Measurements from ENCODE around the gene CPA4. TPM values are rescaled to one million over a fixed set of nuclear protein-coding genes. Genes with fewer than 3 reads are reported as not detected.

Gene CPA4
- total RNA-seq, 1 donor from 2014 or later, result 10.3 TPM

GRCh38 chr7:130359276-130359857 is 66.4 kb downstream of the CPA4 start:
- no peak for TF ChIP-seq CTCF (IDR thresholded peaks at IDR 0.05)
- H3K27ac Mint-ChIP-seq (ENCODE audit: unreplicated experiment), result no peak overlapping the region
- DNase-seq (ENCODE audit: low spot score), result peak; percentile 50

GRCh38 chr7:130360518-130360917 is 67.6 kb downstream of the CPA4 start:
- no peaks in the 10 kb centered on the region for H3K27me3 Mint-ChIP-seq (ENCODE audit: low read depth)
- peaks cover 46% of the 10 kb centered on the region for H3K4me1 Mint-ChIP-seq (ENCODE audit: low read depth)
- no peak overlapping the region for H3K4me3 Mint-ChIP-seq (ENCODE audit: unreplicated experiment)
- no peak overlapping the region for H3K27ac Mint-ChIP-seq (ENCODE audit: unreplicated experiment)
- TF ChIP-seq CTCF (IDR thresholded peaks at IDR 0.05), result no peak
- H3K9me3 Mint-ChIP-seq (ENCODE audit: low read depth), result peaks cover 19% of the 10 kb centered on the region
- no peak for DNase-seq (ENCODE audit: low spot score)
- H3K36me3 Mint-ChIP-seq (ENCODE audit: low read depth), result peaks cover 9% of the 10 kb centered on the region

More at GRCh38 chr7:130359276-130359857, 66.4 kb downstream of the CPA4 start:
- Mint-ChIP-seq H3K4me3 (ENCODE audit: unreplicated experiment) (no peak overlapping the region), H3K27me3 (ENCODE audit: low read depth) (no peaks in the 10 kb centered on the region), H3K9me3 (ENCODE audit: low read depth) (peaks cover 19% of the 10 kb centered on the region), H3K36me3 (ENCODE audit: low read depth) (peaks cover 9% of the 10 kb centered on the region), H3K4me1 (ENCODE audit: low read depth) (peaks cover 45% of the 10 kb centered on the region)

DNA sequence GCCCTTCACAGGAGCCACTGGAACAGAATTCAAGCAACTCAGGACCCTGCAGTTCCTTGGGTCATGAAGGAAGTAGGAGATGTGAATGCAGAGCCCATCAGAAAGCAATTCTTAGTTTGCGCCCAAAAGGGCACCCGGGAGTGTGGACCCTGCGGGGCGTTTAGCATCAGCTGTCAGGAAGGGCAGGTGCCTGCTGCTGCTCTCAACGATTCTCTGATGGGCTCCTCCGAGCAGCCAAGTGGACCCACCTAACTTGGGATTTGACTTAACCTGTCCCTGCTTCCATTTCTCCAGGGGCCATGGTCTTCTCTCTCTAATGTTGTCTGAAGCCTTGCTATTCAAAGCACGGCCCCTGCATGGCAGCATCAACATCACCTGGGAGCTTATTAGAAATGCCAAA is 68.7 kb downstream of the CPA4 start:
- no peak overlapping the region for H3K27ac Mint-ChIP-seq (ENCODE audit: unreplicated experiment)
- peaks cover 19% of the 10 kb centered on the region for H3K9me3 Mint-ChIP-seq (ENCODE audit: low read depth)
- H3K4me3 Mint-ChIP-seq (ENCODE audit: unreplicated experiment), result no peak overlapping the region
- H3K4me1 Mint-ChIP-seq (ENCODE audit: low read depth), result peaks cover 42% of the 10 kb centered on the region
- peaks cover 9% of the 10 kb centered on the region for H3K36me3 Mint-ChIP-seq (ENCODE audit: low read depth)
- no peaks in the 10 kb centered on the region for H3K27me3 Mint-ChIP-seq (ENCODE audit: low read depth)
- DNase-seq (ENCODE audit: low spot score), result peak; percentile 63
- no peak for TF ChIP-seq CTCF (IDR thresholded peaks at IDR 0.05)

GRCh38 chr7:130362251-130362816 is 69.4 kb downstream of the CPA4 start:
- Mint-ChIP-seq H3K9me3 (ENCODE audit: low read depth) (peaks cover 19% of the 10 kb centered on the region), H3K4me3 (ENCODE audit: unreplicated experiment) (no peak overlapping the region), H3K27me3 (ENCODE audit: low read depth) (no peaks in the 10 kb centered on the region), H3K36me3 (ENCODE audit: low read depth) (peaks cover 9% of the 10 kb centered on the region), H3K4me1 (ENCODE audit: low read depth) (peaks cover 36% of the 10 kb centered on the region), H3K27ac (ENCODE audit: unreplicated experiment) (no peak overlapping the region)
- DNase-seq (ENCODE audit: low spot score), result peak; percentile 48
- no peak for TF ChIP-seq CTCF (IDR thresholded peaks at IDR 0.05)

DNA sequence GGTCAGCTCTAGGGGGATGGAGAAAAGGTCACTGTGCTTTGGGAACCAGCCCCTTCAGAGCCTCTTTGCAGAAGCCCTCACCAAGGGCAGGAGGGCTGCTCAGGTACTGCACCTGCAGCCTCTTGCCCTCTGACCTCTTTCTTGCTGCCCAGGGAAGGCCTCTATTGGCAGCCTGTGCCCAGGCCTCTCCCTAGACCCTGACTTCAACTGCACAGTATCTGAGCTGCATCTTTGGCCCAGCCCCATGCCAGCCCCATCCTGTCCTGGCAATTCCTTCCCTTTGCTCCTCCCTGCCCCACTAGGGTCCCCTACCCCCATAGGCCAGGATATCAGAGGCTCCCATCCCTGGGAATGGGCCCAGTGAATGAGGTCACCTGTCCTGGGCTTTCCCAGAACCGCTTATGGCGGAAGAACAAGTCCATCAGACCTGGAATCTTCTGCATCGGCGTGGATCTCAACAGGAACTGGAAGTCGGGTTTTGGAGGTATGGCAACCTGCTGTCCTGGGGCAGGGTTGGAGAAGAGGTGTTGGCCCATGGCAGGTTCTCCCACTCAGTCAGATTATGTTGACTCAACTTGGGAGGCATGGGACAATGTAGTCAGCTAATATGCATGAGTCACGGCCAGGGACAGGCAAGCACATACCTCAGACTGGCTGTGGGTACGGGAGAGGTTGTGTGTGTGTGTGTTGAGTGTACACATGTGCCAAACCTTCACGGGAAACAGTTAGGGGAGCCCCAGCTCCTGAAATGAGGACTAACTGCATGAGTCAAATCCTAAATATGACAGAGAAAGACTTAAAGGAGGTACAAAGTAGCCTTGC is 70.3 kb downstream of the CPA4 start:
- Mint-ChIP-seq H3K4me1 (ENCODE audit: low read depth) (peaks cover 31% of the 10 kb centered on the region), H3K4me3 (ENCODE audit: unreplicated experiment) (no peak overlapping the region), H3K36me3 (ENCODE audit: low read depth) (peaks cover 9% of the 10 kb centered on the region), H3K9me3 (ENCODE audit: low read depth) (peaks cover 19% of the 10 kb centered on the region), H3K27me3 (ENCODE audit: low read depth) (no peaks in the 10 kb centered on the region), H3K27ac (ENCODE audit: unreplicated experiment) (peak overlapping the region; percentile 94)
- DNase-seq (ENCODE audit: low spot score), result peak; percentile 64
- TF ChIP-seq CTCF (IDR thresholded peaks at IDR 0.05), result peak; percentile 14
